GM12878 (cell line): Measurements from ENCODE around the gene WDR77. TPM values are rescaled to one million over a fixed set of nuclear protein-coding genes. Genes with fewer than 3 reads are reported as not detected.

Experiments
- ATAC-seq: fragments of 200-7000 bp; cut with Tn5 transposase; 3 replicates; pipeline ENCODE4 v1.9.1; 2020; ENCODE audit warnings: mild to moderate bottlenecking, moderate library complexity
- BruUV-seq: library from RNA; stranded (reverse); fragments of 400-500 nt; replicated peaks from 2 replicates; lab custom pipeline; 2021; lab: Mats Ljungman, UMichigan
- CTCF ChIA-PET: fragments of 300-600 bp; sonication (Branson Sonifier 250); formaldehyde crosslinking; extraction: SDS; loops from one replicate; lab custom pipeline; 2021; ENCODE audit warnings: inconsistent platforms; lab: Yijun Ruan, JAX
- POLR2A ChIA-PET: fragments of 350-600 bp; formaldehyde crosslinking; extraction: SDS; loops from one replicate; lab custom pipeline; 2021; ENCODE audit warnings: inconsistent platforms; lab: Charles Lee
- RAD21 ChIA-PET: fragments of 300-600 bp; sonication (Branson Sonifier 250); formaldehyde crosslinking; loops from one replicate; lab custom pipeline; 2023; ENCODE audit warnings: antibody characterized with exemption; ENCODE audit not compliant: unreplicated experiment; lab: Charles Lee
- SMC1A ChIA-PET: fragments of 300-600 bp; sonication (Branson Sonifier 250); formaldehyde crosslinking; loops from one replicate; lab custom pipeline; 2023; ENCODE audit not compliant: unreplicated experiment, uncharacterized antibody; lab: Charles Lee
- DNase-seq: peaks from one replicate; pipeline ENCODE4 v3.0.0-alpha.2; 2011; ENCODE audit warnings: low read depth, low spot score
- FAIRE-seq: peaks from 3 replicates; lab custom pipeline; 2011; peaks lifted over from hg19 to GRCh38; lab: Jason Lieb, UNC
- H2AFZ ChIP-seq: 2 replicates; pipeline ENCODE4 v1.6.0; 2011; ENCODE audit warnings: low read depth, low read length, control low read depth; ENCODE audit not compliant: control insufficient read depth
- H3K27ac ChIP-seq: 2 replicates; pipeline ENCODE4 v1.5.1; 2011; ENCODE audit warnings: control low read depth; ENCODE audit not compliant: control insufficient read depth, insufficient read depth
- H3K27me3 ChIP-seq, 2 experiments: replicated peaks in 1 of 2; 2 replicates each; pipeline versions ENCODE4 v1.6.0 to v1.6.1; 2011; ENCODE audit warnings: low read length in 1 of 2; ENCODE audit not compliant: control insufficient read depth in 2 of 2, insufficient read depth in 2 of 2
- H3K36me3 ChIP-seq, 2 experiments: 2 replicates each; pipeline ENCODE4 v1.5.1; 2011; ENCODE audit warnings: low read length in 1 of 2; ENCODE audit not compliant: control insufficient read depth in 2 of 2, insufficient read depth in 2 of 2
- H3K4me1 ChIP-seq: 2 replicates; pipeline ENCODE4 v1.6.1; 2011; ENCODE audit warnings: mild to moderate bottlenecking, low read length, moderate library complexity, mixed read lengths; ENCODE audit not compliant: control insufficient read depth, insufficient read depth
- H3K4me2 ChIP-seq: 2 replicates; pipeline ENCODE4 v1.6.0; 2011; ENCODE audit warnings: control low read depth; ENCODE audit not compliant: control insufficient read depth, insufficient read depth
- H3K4me3 ChIP-seq: fragments of 200-600 bp; sonication (generic); 2 replicates; pipeline ENCODE4 v1.5.1; 2016
- H3K79me2 ChIP-seq: 2 replicates; pipeline ENCODE4 v1.6.0; 2011; ENCODE audit warnings: low read length; ENCODE audit not compliant: control insufficient read depth, insufficient read depth
- H3K9ac ChIP-seq: 2 replicates; pipeline ENCODE4 v1.8.0; 2011; ENCODE audit warnings: low read length, control low read depth, mixed read lengths; ENCODE audit not compliant: control insufficient read depth, insufficient read depth
- H3K9me3 ChIP-seq: replicated peaks from 3 replicates; pipeline ENCODE4 v1.5.1; 2011; ENCODE audit warnings: mild to moderate bottlenecking, low read length; ENCODE audit not compliant: control insufficient read depth, insufficient read depth
- H4K20me1 ChIP-seq: 2 replicates; pipeline ENCODE4 v1.6.0; 2011; ENCODE audit not compliant: control insufficient read depth, insufficient read depth
- CREM ChIP-seq: IDR thresholded peaks from 2 replicates; pipeline ENCODE4 v1.6.1; 2014; ENCODE audit warnings: antibody characterized with exemption, low read depth
- TCF7 ChIP-seq: IDR thresholded peaks from 2 replicates; pipeline ENCODE4 v1.6.1; 2014; ENCODE audit warnings: antibody characterized with exemption, borderline replicate concordance
- WGBS: methylation state at CpG from one replicate; pipeline ENCODE4 v1.1.6; 2016; ENCODE audit warnings: low lambda C conversion rate; ENCODE audit not compliant: insufficient replicate concordance, insufficient coverage; ENCODE audit errors: missing lambda C conversion rate; 5-methylcytosine and 5-hydroxymethylcytosine counted together
- in situ Hi-C: fragments of 300-500 bp; cut with MboI; formaldehyde crosslinking; loops from 9 replicates; pipeline ENCODE4 v1.14.3; 2018; ENCODE audit warnings: mixed read lengths
- intact Hi-C: fragments of 100-400 bp; cut with micrococcal nuclease; formaldehyde crosslinking; loops from one replicate; pipeline ENCODE4 v1.14.2; 2022; ENCODE audit not compliant: unreplicated experiment
- polyA plus RNA-seq, 11 experiments: library from polyadenylated mRNA; depleted of rRNA in 4 of 11; unstranded in 6 of 11; stranded (reverse) in 5 of 11; fragments of >200 nt; fragmentation: Nextera tagmentation in 4 of 11; fragmentation: Illumina TruSeq in 1 of 11; extraction: Ambion mirVana in 4 of 11; extraction: Trizol in 1 of 11; gene quantifications; 1 replicate in 1 of 11; 2 replicates in 10 of 11; pipeline versions ENCODE4 v1.2.1 to v1.2.3, GENCODE V29; 2011 to 2016; ENCODE audit warnings: inconsistent platforms in 2 of 11, missing spikeins in 2 of 11, low read depth in 1 of 11
- total RNA-seq, 4 experiments: library from RNA; depleted of rRNA in 3 of 4; stranded (reverse); fragments of >200 nt in 3 of 4; fragmentation: Illumina TruSeq in 1 of 4; extraction: Trizol in 1 of 4; gene quantifications; 2 replicates each; pipeline versions ENCODE4 v1.2.1 to v1.2.3, GENCODE V29; 2013 to 2021
- TF ChIP-seq, protein P1 (sequence below): fragments of 450-650 bp; IDR thresholded peaks from 2 replicates; pipeline ENCODE4 v1.6.1; 2017; ENCODE audit warnings: mild to moderate bottlenecking, moderate library complexity
- TF ChIP-seq, protein P2 (sequence below): fragments of 450-650 bp; IDR thresholded peaks from 2 replicates; pipeline ENCODE4 v1.6.1; 2017; ENCODE audit warnings: borderline replicate concordance
- TF ChIP-seq, protein P3 (sequence below): IDR thresholded peaks from 2 replicates; pipeline ENCODE4 v1.6.1; 2012; ENCODE audit warnings: low read length, inconsistent platforms
- TF ChIP-seq, protein P4 (sequence below): IDR thresholded peaks from 2 replicates; pipeline ENCODE4 v1.6.1; 2012; ENCODE audit warnings: low read depth, low read length, improper control_type of control experiment
- TF ChIP-seq, protein P5 (sequence below): IDR thresholded peaks from 2 replicates; pipeline ENCODE4 v1.6.1; 2012; ENCODE audit warnings: low read depth, low read length, improper control_type of control experiment
- TF ChIP-seq, protein P6 (sequence below): fragments of 450-650 bp; IDR thresholded peaks from 2 replicates; pipeline ENCODE4 v1.6.1; 2017; ENCODE audit warnings: mild to moderate bottlenecking, low read depth, inconsistent platforms; ENCODE audit not compliant: poor library complexity, severe bottlenecking

WDR77 gene
- total and polyA plus RNA-seq, 10 of the 15 experiments (the other 5 are each of a cell fraction or from before 2014, with no cell fraction given): 12.7 to 167 (median 67.1) TPM

DNA sequence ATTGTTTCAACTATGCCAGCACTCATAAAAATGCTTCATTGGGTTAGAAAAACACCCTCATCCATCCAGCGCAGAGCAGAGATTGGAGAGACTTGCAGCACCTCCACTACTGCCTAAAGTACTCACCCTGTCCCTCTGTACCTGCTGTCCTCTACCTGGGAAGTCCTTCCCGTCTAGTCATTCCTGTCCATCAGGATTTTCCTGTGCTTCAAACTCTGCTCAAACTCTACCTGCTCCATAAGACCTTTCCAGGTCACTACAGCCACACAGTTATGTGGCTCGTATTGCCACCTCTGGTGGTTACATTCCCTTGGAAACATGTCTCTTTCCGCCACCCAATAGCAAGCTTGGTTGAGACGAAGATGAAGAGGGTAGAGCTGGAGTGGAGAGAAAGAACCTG is 28.7 kb downstream of the WDR77 start:
- DNase-seq: no peak
- intact Hi-C loops (no loop called here), in situ Hi-C loops (no loop called here)
- WGBS: 66% methylated on average over 5 of the region's 5 CpGs
- FAIRE-seq: no peak
- ChIA-PET SMC1A (interaction anchor here (0.7 kb wide), 1 partner anchor 77 kb away, joined by 3 read pairs; no protein-coding TSS in a partner anchor), RAD21 (no interaction called here), POLR2A (no interaction called here), CTCF (interaction anchor here (0.6 to 2.4 kb wide), 2 partner anchors 11 to 163 kb away, joined by 4 to 7 read pairs; no protein-coding TSS in a partner anchor)
- no peaks in the 10 kb centered on the region for H3K36me3 ChIP-seq
- no TSS peak for BruUV-seq
- no peaks in the 10 kb centered on the region for H3K9me3 ChIP-seq
- H3K9ac ChIP-seq: no peak overlapping the region
- no peak overlapping the region for H3K4me2 ChIP-seq
- no peak overlapping the region for H3K27ac ChIP-seq
- H2AFZ ChIP-seq: no peak overlapping the region
- H3K79me2 ChIP-seq: no peaks in the 10 kb centered on the region
- TF ChIP-seq, protein P1, sequence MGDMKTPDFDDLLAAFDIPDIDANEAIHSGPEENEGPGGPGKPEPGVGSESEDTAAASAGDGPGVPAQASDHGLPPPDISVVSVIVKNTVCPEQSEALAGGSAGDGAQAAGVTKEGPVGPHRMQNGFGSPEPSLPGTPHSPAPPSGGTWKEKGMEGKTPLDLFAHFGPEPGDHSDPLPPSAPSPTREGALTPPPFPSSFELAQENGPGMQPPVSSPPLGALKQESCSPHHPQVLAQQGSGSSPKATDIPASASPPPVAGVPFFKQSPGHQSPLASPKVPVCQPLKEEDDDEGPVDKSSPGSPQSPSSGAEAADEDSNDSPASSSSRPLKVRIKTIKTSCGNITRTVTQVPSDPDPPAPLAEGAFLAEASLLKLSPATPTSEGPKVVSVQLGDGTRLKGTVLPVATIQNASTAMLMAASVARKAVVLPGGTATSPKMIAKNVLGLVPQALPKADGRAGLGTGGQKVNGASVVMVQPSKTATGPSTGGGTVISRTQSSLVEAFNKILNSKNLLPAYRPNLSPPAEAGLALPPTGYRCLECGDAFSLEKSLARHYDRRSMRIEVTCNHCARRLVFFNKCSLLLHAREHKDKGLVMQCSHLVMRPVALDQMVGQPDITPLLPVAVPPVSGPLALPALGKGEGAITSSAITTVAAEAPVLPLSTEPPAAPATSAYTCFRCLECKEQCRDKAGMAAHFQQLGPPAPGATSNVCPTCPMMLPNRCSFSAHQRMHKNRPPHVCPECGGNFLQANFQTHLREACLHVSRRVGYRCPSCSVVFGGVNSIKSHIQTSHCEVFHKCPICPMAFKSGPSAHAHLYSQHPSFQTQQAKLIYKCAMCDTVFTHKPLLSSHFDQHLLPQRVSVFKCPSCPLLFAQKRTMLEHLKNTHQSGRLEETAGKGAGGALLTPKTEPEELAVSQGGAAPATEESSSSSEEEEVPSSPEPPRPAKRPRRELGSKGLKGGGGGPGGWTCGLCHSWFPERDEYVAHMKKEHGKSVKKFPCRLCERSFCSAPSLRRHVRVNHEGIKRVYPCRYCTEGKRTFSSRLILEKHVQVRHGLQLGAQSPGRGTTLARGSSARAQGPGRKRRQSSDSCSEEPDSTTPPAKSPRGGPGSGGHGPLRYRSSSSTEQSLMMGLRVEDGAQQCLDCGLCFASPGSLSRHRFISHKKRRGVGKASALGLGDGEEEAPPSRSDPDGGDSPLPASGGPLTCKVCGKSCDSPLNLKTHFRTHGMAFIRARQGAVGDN: no peak
- TF ChIP-seq, protein P2, sequence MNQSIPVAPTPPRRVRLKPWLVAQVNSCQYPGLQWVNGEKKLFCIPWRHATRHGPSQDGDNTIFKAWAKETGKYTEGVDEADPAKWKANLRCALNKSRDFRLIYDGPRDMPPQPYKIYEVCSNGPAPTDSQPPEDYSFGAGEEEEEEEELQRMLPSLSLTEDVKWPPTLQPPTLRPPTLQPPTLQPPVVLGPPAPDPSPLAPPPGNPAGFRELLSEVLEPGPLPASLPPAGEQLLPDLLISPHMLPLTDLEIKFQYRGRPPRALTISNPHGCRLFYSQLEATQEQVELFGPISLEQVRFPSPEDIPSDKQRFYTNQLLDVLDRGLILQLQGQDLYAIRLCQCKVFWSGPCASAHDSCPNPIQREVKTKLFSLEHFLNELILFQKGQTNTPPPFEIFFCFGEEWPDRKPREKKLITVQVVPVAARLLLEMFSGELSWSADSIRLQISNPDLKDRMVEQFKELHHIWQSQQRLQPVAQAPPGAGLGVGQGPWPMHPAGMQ: no peak
- TF ChIP-seq, protein P3, sequence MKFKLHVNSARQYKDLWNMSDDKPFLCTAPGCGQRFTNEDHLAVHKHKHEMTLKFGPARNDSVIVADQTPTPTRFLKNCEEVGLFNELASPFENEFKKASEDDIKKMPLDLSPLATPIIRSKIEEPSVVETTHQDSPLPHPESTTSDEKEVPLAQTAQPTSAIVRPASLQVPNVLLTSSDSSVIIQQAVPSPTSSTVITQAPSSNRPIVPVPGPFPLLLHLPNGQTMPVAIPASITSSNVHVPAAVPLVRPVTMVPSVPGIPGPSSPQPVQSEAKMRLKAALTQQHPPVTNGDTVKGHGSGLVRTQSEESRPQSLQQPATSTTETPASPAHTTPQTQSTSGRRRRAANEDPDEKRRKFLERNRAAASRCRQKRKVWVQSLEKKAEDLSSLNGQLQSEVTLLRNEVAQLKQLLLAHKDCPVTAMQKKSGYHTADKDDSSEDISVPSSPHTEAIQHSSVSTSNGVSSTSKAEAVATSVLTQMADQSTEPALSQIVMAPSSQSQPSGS: no peak
- TF ChIP-seq, protein P4, sequence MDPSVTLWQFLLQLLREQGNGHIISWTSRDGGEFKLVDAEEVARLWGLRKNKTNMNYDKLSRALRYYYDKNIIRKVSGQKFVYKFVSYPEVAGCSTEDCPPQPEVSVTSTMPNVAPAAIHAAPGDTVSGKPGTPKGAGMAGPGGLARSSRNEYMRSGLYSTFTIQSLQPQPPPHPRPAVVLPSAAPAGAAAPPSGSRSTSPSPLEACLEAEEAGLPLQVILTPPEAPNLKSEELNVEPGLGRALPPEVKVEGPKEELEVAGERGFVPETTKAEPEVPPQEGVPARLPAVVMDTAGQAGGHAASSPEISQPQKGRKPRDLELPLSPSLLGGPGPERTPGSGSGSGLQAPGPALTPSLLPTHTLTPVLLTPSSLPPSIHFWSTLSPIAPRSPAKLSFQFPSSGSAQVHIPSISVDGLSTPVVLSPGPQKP: no peak
- TF ChIP-seq CREM (no peak), TCF7 (no peak)
- TF ChIP-seq, protein P5, sequence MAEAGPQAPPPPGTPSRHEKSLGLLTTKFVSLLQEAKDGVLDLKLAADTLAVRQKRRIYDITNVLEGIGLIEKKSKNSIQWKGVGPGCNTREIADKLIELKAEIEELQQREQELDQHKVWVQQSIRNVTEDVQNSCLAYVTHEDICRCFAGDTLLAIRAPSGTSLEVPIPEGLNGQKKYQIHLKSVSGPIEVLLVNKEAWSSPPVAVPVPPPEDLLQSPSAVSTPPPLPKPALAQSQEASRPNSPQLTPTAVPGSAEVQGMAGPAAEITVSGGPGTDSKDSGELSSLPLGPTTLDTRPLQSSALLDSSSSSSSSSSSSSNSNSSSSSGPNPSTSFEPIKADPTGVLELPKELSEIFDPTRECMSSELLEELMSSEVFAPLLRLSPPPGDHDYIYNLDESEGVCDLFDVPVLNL: no peak
- TF ChIP-seq, protein P6, sequence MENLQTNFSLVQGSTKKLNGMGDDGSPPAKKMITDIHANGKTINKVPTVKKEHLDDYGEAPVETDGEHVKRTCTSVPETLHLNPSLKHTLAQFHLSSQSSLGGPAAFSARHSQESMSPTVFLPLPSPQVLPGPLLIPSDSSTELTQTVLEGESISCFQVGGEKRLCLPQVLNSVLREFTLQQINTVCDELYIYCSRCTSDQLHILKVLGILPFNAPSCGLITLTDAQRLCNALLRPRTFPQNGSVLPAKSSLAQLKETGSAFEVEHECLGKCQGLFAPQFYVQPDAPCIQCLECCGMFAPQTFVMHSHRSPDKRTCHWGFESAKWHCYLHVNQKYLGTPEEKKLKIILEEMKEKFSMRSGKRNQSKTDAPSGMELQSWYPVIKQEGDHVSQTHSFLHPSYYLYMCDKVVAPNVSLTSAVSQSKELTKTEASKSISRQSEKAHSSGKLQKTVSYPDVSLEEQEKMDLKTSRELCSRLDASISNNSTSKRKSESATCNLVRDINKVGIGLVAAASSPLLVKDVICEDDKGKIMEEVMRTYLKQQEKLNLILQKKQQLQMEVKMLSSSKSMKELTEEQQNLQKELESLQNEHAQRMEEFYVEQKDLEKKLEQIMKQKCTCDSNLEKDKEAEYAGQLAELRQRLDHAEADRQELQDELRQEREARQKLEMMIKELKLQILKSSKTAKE: no peak
- no peaks in the 10 kb centered on the region for H3K27me3 ChIP-seq
- H3K4me1 ChIP-seq: no peaks in the 10 kb centered on the region
- no peaks in the 10 kb centered on the region; the same call in 1 of the 2 replicates for H4K20me1 ChIP-seq
- H3K4me3 ChIP-seq: no peak overlapping the region
- no peak for ATAC-seq
